Panc1 (cell line): ENCODE data around the gene PHACTR2.

ENCODE experiments used
- CTCF ChIP-seq: fragments of 450-650 bp; IDR thresholded peaks from 2 replicates; pipeline ENCODE4 v1.5.1; 2017; ENCODE audit warnings: mild to moderate bottlenecking
- POLR2AphosphoS5 ChIP-seq: IDR thresholded peaks from 2 replicates; pipeline ENCODE4 v1.6.1; 2012; ENCODE audit warnings: mild to moderate bottlenecking, low read depth, low read length, moderate library complexity
- SIN3A ChIP-seq: IDR thresholded peaks from 2 replicates; pipeline ENCODE4 v1.6.1; 2012; ENCODE audit warnings: low read depth, mild to moderate bottlenecking, low read length, moderate library complexity, borderline replicate concordance; ENCODE audit not compliant: insufficient read depth
- TCF7L2 ChIP-seq: IDR thresholded peaks from 2 replicates; pipeline ENCODE4 v1.6.1; 2011; ENCODE audit warnings: mild to moderate bottlenecking, low read depth, low read length, inconsistent platforms
- TF ChIP-seq, protein P1 (sequence below), 2 experiments: IDR thresholded peaks; 2 replicates each; pipeline ENCODE4 v1.6.1; 2011 to 2012; ENCODE audit warnings: low read depth in 2 of 2, control low read depth in 1 of 2, low read length in 1 of 2, mild to moderate bottlenecking in 1 of 2, moderate library complexity in 1 of 2; ENCODE audit not compliant: insufficient read depth in 1 of 2

- TF ChIP-seq CTCF (no peak), POLR2AphosphoS5 (no peak), SIN3A (no peak), TCF7L2 (no peak)
- TF ChIP-seq, protein P1, sequence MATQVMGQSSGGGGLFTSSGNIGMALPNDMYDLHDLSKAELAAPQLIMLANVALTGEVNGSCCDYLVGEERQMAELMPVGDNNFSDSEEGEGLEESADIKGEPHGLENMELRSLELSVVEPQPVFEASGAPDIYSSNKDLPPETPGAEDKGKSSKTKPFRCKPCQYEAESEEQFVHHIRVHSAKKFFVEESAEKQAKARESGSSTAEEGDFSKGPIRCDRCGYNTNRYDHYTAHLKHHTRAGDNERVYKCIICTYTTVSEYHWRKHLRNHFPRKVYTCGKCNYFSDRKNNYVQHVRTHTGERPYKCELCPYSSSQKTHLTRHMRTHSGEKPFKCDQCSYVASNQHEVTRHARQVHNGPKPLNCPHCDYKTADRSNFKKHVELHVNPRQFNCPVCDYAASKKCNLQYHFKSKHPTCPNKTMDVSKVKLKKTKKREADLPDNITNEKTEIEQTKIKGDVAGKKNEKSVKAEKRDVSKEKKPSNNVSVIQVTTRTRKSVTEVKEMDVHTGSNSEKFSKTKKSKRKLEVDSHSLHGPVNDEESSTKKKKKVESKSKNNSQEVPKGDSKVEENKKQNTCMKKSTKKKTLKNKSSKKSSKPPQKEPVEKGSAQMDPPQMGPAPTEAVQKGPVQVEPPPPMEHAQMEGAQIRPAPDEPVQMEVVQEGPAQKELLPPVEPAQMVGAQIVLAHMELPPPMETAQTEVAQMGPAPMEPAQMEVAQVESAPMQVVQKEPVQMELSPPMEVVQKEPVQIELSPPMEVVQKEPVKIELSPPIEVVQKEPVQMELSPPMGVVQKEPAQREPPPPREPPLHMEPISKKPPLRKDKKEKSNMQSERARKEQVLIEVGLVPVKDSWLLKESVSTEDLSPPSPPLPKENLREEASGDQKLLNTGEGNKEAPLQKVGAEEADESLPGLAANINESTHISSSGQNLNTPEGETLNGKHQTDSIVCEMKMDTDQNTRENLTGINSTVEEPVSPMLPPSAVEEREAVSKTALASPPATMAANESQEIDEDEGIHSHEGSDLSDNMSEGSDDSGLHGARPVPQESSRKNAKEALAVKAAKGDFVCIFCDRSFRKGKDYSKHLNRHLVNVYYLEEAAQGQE (IDR thresholded peaks at IDR 0.05; ENCODE audit: insufficient read depth in 1 of 2, low read depth in 2 of 2, low read length in 1 of 2): no peak
Observed at GRCh38 chr6:143859891-143860660, 182.3 kb downstream of the PHACTR2 start.
